MCF 10A (cell line): ENCODE results near the gene PAX5. TPM values are rescaled to one million over a fixed set of nuclear protein-coding genes. Genes with fewer than 3 reads are reported as not detected.

Experiments used
- BruUV-seq: library from RNA; stranded (reverse); fragments of 400-500 nt; replicated peaks from 2 replicates; lab custom pipeline; 2021; lab: Mats Ljungman, UMichigan
- CTCF ChIA-PET: fragments of 300-600 bp; sonication (Branson Sonifier 250); formaldehyde crosslinking; extraction: SDS; loops from one replicate; lab custom pipeline; 2021; ENCODE audit warnings: antibody characterized with exemption, inconsistent platforms; lab: Yijun Ruan, JAX
- POLR2A ChIA-PET: fragments of 300-600, 350-650 bp; sonication (Branson Sonifier 250); formaldehyde crosslinking; extraction: SDS; loops from one replicate; lab custom pipeline; 2020; ENCODE audit warnings: antibody characterized with exemption, inconsistent platforms; lab: Yijun Ruan, JAX
- DNase-seq: peaks from one replicate; pipeline ENCODE4 v3.0.0-alpha.2; 2018; ENCODE audit not compliant: unreplicated experiment
- H3K27ac Mint-ChIP-seq: one replicate; pipeline ENCODE4 v1.8.0; 2022; ENCODE audit warnings: mild to moderate bottlenecking, low read depth, mixed read lengths; ENCODE audit not compliant: unreplicated experiment
- H3K27me3 Mint-ChIP-seq: one replicate; pipeline ENCODE4 v1.8.0; 2022; ENCODE audit warnings: mixed read lengths; ENCODE audit not compliant: insufficient read depth, unreplicated experiment
- H3K36me3 Mint-ChIP-seq: one replicate; pipeline ENCODE4 v1.8.0; 2022; ENCODE audit warnings: mild to moderate bottlenecking, moderate library complexity, mixed read lengths; ENCODE audit not compliant: insufficient read depth, unreplicated experiment
- H3K4me1 Mint-ChIP-seq: one replicate; pipeline ENCODE4 v1.8.0; 2022; ENCODE audit warnings: mixed read lengths; ENCODE audit not compliant: insufficient read depth, unreplicated experiment
- H3K4me3 Mint-ChIP-seq: one replicate; pipeline ENCODE4 v1.8.0; 2022; ENCODE audit warnings: mild to moderate bottlenecking, moderate library complexity, mixed read lengths; ENCODE audit not compliant: unreplicated experiment
- H3K9me3 Mint-ChIP-seq: one replicate; pipeline ENCODE4 v1.8.0; 2022; ENCODE audit warnings: mixed read lengths; ENCODE audit not compliant: unreplicated experiment
- CTCF ChIP-seq: fragments of 200-600 bp; IDR thresholded peaks from one replicate; pipeline ENCODE4 v1.8.0; 2022; ENCODE audit warnings: antibody characterized with exemption, mild to moderate bottlenecking; ENCODE audit not compliant: unreplicated experiment
- intact Hi-C: fragments of 100-400 bp; cut with micrococcal nuclease; formaldehyde crosslinking; loops from 2 replicates; pipeline ENCODE4 v1.14.1; 2022
- total RNA-seq: library from RNA; stranded (reverse); gene quantifications from 2 replicates; pipeline ENCODE4 v1.2.3, GENCODE V29; 2022

PAX5 gene
- total RNA-seq, 1 experiment from 2014 or later = not detected

GRCh38 chr9:36902861-36903524 is 131.1 kb downstream of the PAX5 start:
- no TSS peak for BruUV-seq
- DNase-seq = no peak
- POLR2A ChIA-PET = no interaction called here
- peaks cover 8% of the 10 kb centered on the region for H3K4me1 Mint-ChIP-seq
- no peak for TF ChIP-seq CTCF
- no peaks in the 10 kb centered on the region for H3K36me3 Mint-ChIP-seq
- H3K27ac Mint-ChIP-seq = no peak overlapping the region
- H3K4me3 Mint-ChIP-seq = no peak overlapping the region
- intact Hi-C loops = no loop called here
- CTCF ChIA-PET = interaction anchor here (1.1 kb wide), 1 partner anchor 179 kb away, joined by 3 read pairs; no protein-coding TSS in a partner anchor
- no peaks in the 10 kb centered on the region for H3K9me3 Mint-ChIP-seq
- peaks cover 86% of the 10 kb centered on the region for H3K27me3 Mint-ChIP-seq

GRCh38 chr9:36902080-36902716 is 131.9 kb downstream of the PAX5 start:
- no TSS peak for BruUV-seq
- Mint-ChIP-seq H3K27me3 (peaks cover 86% of the 10 kb centered on the region), H3K4me1 (peaks cover 8% of the 10 kb centered on the region), H3K36me3 (no peaks in the 10 kb centered on the region), H3K27ac (no peak overlapping the region), H3K9me3 (no peaks in the 10 kb centered on the region), H3K4me3 (no peak overlapping the region)
- ChIA-PET POLR2A (no interaction called here), CTCF (interaction anchor here (0.7 kb wide), 1 partner anchor 199 kb away, joined by 3 read pairs; no protein-coding TSS in a partner anchor)
- no peak for DNase-seq
- TF ChIP-seq CTCF = no peak
- intact Hi-C loops = no loop called here

DNA sequence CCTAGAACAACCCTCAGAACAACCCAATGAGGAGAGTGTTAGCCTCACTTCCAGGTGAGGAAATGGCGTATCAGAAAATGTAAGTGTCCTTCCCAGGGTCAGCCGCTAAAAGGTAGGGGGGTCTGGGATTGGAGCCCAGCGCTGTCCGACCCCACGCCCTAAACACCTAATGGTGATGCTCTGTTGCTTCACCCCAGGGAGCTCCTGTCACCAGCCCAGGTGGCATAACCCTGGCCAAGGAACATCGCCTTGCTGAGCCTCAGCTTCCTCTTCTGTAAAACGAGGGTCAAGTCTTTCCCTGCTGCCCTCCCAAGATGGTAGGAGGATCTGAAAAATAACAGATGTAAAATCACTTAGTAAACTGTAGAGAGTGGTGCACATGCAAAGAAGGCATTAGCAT is 132.5 kb downstream of the PAX5 start:
- H3K27me3 Mint-ChIP-seq = peaks cover 86% of the 10 kb centered on the region

More for the DNA sequence above, 132.5 kb downstream of the PAX5 start:
- Mint-ChIP-seq H3K4me1 (peaks cover 8% of the 10 kb centered on the region), H3K27ac (no peak overlapping the region), H3K9me3 (no peaks in the 10 kb centered on the region), H3K4me3 (no peak overlapping the region), H3K36me3 (no peaks in the 10 kb centered on the region)
- no peak for TF ChIP-seq CTCF
- POLR2A ChIA-PET = interaction anchor here (0.6 to 1.1 kb wide), 2 partner anchors 13 to 16 kb away, joined by 3 read pairs; no protein-coding TSS in a partner anchor
- intact Hi-C loops = no loop called here
- BruUV-seq = no TSS peak
- CTCF ChIA-PET = interaction anchor here (0.6 to 0.7 kb wide), 2 partner anchors 198 to 504 kb away, joined by 3 read pairs; no protein-coding TSS in a partner anchor
- no peak for DNase-seq
